ENCODE data around the gene ESRRB. TPM values are rescaled to one million over a fixed set of nuclear protein-coding genes. Genes with fewer than 3 reads are reported as not detected.
"Not testable (repeated sequence)": the region's sequence is repeated elsewhere in the genome, so short reads cannot be mapped to it uniquely, and the experiment has no call there.

Gene ESRRB
- polyA plus RNA-seq, 1 experiment = not detected

DNA sequence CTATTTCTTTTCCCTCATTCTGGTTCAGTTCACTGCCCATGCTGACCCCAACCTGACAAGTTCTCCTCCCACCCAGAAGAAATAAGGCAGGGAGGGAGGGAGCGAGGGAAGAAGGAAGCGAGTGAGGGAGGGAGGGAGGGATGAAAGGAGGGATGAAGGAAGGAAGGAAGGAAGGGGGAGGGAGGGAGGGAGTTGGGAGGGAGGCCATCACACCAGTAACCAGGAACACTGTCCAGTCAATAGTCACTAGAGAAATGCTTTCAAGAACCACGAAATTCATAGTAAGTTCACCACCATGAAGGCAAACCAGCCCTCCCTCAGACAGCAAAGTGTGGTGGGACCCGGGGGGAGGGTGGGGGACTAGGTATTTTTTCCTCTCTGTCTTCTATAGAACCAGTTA, 142.4 kb downstream of the ESRRB start:
- CTCF ChIA-PET = no interaction called here
- POLR2A ChIA-PET = no interaction called here

DNA sequence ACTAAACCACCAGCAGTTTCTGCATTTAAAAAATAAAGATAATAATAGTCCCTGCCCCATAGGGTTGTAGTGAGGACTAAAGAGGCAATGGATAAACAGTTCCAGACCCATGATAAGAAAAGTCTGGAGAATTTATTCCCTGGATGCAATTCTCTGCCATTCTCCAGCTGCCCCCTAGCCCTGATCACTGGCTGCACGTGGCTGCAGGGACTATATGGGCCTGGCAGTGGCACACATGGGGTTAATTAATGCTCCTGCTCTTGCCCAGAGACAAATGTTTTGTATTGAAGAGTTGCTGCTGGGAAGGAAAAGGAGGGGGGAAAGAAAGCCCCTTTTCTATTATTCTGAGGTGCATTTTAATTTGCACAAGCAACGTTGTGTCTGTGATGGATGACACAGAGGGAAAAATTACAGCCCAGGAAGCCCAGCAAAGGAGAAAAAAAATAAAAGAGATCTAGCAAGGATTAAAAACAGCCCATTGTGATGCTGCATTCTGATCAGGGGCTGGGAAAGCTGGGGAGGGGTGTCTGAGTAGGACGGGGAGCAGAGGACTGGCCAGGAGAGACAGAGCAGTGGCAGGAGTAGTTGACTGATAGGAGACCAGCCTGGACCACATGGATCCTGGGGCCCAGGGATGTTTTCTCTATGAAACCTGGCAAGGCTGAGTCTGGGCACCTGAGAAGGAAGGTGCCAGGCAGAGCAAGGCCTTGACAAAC, 149.3 kb downstream of the ESRRB start:
- no peak for DNase-seq (ENCODE audit: low read depth, low spot score)
- Histone ChIP-seq H3K9me3 (ENCODE audit: control insufficient read depth, insufficient read depth, low read length) (no peaks in the 10 kb centered on the region), H3K27me3 (ENCODE audit: control insufficient read depth, insufficient read depth, low read length) (no peaks in the 10 kb centered on the region), H3K4me3 (ENCODE audit: low read depth, low read length) (no peak overlapping the region), H3K27ac (ENCODE audit: low read depth, low read length) (no peak overlapping the region)
- CTCF ChIA-PET = no interaction called here
- TF ChIP-seq, protein P1, sequence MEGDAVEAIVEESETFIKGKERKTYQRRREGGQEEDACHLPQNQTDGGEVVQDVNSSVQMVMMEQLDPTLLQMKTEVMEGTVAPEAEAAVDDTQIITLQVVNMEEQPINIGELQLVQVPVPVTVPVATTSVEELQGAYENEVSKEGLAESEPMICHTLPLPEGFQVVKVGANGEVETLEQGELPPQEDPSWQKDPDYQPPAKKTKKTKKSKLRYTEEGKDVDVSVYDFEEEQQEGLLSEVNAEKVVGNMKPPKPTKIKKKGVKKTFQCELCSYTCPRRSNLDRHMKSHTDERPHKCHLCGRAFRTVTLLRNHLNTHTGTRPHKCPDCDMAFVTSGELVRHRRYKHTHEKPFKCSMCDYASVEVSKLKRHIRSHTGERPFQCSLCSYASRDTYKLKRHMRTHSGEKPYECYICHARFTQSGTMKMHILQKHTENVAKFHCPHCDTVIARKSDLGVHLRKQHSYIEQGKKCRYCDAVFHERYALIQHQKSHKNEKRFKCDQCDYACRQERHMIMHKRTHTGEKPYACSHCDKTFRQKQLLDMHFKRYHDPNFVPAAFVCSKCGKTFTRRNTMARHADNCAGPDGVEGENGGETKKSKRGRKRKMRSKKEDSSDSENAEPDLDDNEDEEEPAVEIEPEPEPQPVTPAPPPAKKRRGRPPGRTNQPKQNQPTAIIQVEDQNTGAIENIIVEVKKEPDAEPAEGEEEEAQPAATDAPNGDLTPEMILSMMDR (IDR thresholded peaks at IDR 0.05; ENCODE audit: low read depth, low read length) = no peak
- POLR2A ChIA-PET = no interaction called here

More for the DNA sequence above, 142.4 kb downstream of the ESRRB start:
- Histone ChIP-seq H3K27ac (ENCODE audit: low read depth, low read length) (no peak overlapping the region), H3K4me3 (ENCODE audit: low read depth, low read length) (no peak overlapping the region), H3K9me3 (ENCODE audit: control insufficient read depth, insufficient read depth, low read length) (no peaks in the 10 kb centered on the region), H3K27me3 (ENCODE audit: control insufficient read depth, insufficient read depth, low read length) (no peaks in the 10 kb centered on the region)
- DNase-seq (ENCODE audit: low read depth, low spot score) = no peak
- TF ChIP-seq, protein P1 (IDR thresholded peaks at IDR 0.05; ENCODE audit: low read depth, low read length) = no peak

GRCh38 chr14:76531085-76531484, 155.1 kb downstream of the ESRRB start:
- ChIA-PET CTCF (no interaction called here), POLR2A (no interaction called here)
- Histone ChIP-seq H3K27me3 (ENCODE audit: control insufficient read depth, insufficient read depth, low read length) (peaks cover 3% of the 10 kb centered on the region), H3K9me3 (ENCODE audit: control insufficient read depth, insufficient read depth, low read length) (no peaks in the 10 kb centered on the region), H3K27ac (ENCODE audit: low read depth, low read length) (no peak overlapping the region), H3K4me3 (ENCODE audit: low read depth, low read length) (no peak overlapping the region)
- TF ChIP-seq, protein P1 (IDR thresholded peaks at IDR 0.05; ENCODE audit: low read depth, low read length) = no peak
- no peak for DNase-seq (ENCODE audit: low read depth, low spot score)

DNA sequence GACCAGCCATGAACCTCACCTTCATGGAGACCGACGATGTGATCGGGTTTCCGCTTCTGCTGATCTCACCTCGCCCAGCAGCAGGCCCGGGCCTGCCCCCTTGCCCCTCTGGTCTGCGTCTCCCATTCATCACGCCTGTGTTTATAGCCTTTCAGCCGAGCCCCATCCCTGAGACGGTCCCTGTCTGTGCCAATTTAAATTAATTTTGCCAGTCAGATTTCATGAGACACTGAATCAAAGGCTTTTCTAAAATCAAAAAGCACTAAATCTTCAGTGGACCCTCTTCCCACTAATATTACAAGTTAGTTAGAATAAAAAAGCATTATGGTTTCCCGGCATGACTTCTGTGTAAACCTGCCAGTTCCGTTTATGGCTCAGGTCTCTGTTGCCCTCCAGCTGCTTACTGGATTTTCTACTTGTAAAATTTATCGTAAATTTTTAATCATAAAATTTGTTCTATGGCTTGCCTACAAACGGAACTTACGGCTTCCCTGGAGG, 155.9 kb downstream of the ESRRB start:
- ChIA-PET POLR2A (no interaction called here), CTCF (no interaction called here)
- Histone ChIP-seq H3K9me3 (ENCODE audit: control insufficient read depth, insufficient read depth, low read length) (no peaks in the 10 kb centered on the region), H3K27me3 (ENCODE audit: control insufficient read depth, insufficient read depth, low read length) (peaks cover 3% of the 10 kb centered on the region), H3K4me3 (ENCODE audit: low read depth, low read length) (no peak overlapping the region), H3K27ac (ENCODE audit: low read depth, low read length) (no peak overlapping the region)
- DNase-seq (ENCODE audit: low read depth, low spot score) = no peak
- TF ChIP-seq, protein P1 (IDR thresholded peaks at IDR 0.05; ENCODE audit: low read depth, low read length) = no peak

- H3K4me3 ChIP-seq (ENCODE audit: low read depth, low read length); H3K9me3 ChIP-seq (ENCODE audit: control insufficient read depth, insufficient read depth, low read length); DNase-seq (ENCODE audit: low read depth, low spot score); H3K27ac ChIP-seq (ENCODE audit: low read depth, low read length); CTCF ChIA-PET; POLR2A ChIA-PET; H3K27me3 ChIP-seq (ENCODE audit: control insufficient read depth, insufficient read depth, low read length): not testable (repeated sequence)
Measured at GRCh38 chr14:76536636-76537035, 160.7 kb downstream of the ESRRB start.
